SJCRH30 (cell line): Measurements from ENCODE around the gene RPS2. TPM values are rescaled to one million over a fixed set of nuclear protein-coding genes. Genes with fewer than 3 reads are reported as not detected.

ENCODE experiments used
- DNase-seq, 2 experiments: peaks; one replicate each; pipeline ENCODE4 v3.0.0-alpha.2; 2015 to 2020
- H3K27ac ChIP-seq: fragments of 250-450 bp; sonication (Bioruptor Pico); 2 replicates; pipeline ENCODE4 v1.5.1; 2020; ENCODE audit warnings: mild to moderate bottlenecking, moderate library complexity
- H3K27me3 ChIP-seq: fragments of 250-450 bp; sonication (Bioruptor Pico); 2 replicates; pipeline ENCODE4 v1.5.1; 2020; ENCODE audit warnings: mild to moderate bottlenecking, moderate library complexity
- H3K36me3 ChIP-seq: fragments of 250-450 bp; sonication (Bioruptor Pico); 2 replicates; pipeline ENCODE4 v1.5.1; 2020; ENCODE audit warnings: mild to moderate bottlenecking, moderate library complexity
- H3K4me1 ChIP-seq: fragments of 250-450 bp; sonication (Bioruptor Pico); 2 replicates; pipeline ENCODE4 v1.5.1; 2020; ENCODE audit warnings: mild to moderate bottlenecking, moderate library complexity
- H3K4me3 ChIP-seq: fragments of 250-450 bp; sonication (Bioruptor Pico); 2 replicates; pipeline ENCODE4 v1.5.1; 2020; ENCODE audit warnings: mild to moderate bottlenecking, moderate library complexity
- H3K9me3 ChIP-seq: fragments of 250-450 bp; sonication (Bioruptor Pico); replicated peaks from 2 replicates; pipeline ENCODE4 v1.5.1; 2020; ENCODE audit warnings: mild to moderate bottlenecking, moderate library complexity
- total RNA-seq: library from RNA; depleted of rRNA; stranded (reverse); fragments of >200 nt; shearing (Covaris generic); gene quantifications from 2 replicates; pipeline ENCODE4 v1.2.3, GENCODE V29; 2014

The RPS2 gene
- total RNA-seq, 1 experiment from 2014 or later: 4,417 TPM

DNA sequence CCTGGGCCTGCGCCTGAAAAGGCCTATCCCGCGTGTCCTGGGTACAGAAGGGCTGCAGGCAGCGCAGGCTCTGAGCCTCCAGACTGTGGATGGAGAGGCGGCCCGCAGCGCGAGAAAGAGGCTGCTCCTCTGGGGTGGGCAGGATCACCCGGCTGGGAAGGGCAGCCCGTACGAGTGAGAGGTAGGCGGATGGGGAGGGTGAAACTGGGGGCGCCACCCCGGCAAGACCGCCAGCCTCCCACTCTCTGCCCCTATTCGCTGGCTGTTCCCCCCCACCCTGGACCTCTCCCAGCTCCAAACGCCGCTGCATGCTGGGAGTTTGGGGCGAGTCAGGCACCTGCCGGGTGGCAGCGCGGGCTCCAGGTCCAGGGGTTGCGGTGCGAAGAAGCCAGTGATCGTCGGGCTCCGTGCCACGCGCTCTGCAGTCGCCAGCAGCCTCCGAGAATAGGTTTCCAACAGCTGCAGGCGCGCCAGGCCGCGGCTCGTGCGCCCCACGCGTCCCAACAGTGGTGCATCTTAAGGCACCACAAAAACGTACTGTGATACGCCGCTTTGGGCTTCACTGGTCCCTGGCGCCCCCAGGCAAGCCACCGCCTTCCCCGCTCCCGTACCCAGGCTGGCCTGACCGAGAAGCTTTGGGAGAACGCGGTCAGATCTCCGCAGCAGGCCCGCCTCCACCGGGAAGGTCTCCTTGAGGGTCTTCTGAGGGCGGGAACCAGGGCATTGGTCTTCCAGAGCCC is 15.6 kb upstream of the RPS2 start:
- Histone ChIP-seq H3K4me3 (no peak overlapping the region), H3K27me3 (no peaks in the 10 kb centered on the region), H3K4me1 (peaks cover 30% of the 10 kb centered on the region), H3K9me3 (no peaks in the 10 kb centered on the region), H3K36me3 (peaks cover 37% of the 10 kb centered on the region), H3K27ac (no peak overlapping the region)
- no peak for DNase-seq

DNA sequence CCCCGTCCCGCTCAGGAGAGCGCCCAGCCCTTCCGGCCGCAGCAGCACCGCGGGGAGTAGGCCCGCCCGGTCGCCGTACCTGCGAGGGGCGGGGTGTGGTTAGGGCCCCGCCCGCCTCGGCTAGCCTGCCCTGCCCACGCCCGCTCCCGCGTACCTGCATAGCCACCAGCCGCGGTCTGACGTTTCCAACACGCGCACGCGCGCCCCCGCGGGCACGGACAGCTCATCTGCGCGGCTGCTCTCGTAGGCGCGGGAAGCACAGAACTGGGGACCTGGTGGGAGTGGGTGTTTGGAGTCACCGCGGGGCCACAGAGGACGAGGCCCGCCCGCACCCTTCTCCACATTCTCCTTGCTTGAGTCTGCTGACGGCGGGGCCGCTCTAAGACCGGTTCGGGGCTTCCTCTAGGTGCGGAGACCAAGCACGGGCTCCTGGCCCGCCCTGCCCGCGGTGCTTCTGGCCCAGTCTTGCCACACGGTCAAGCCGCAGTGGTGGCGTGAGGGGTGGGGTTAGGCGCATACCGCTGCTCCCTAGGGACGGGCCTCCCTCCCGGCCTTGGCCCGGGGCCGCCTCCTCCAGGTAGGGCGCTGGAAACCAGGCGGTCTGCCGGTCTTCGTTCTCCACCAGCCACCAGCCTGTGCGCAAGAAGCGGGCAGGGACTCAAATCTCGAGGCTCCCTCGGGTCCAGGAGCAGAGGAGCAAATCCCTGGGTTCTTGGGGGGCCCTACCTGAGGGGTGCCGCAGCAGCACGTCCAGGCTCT is 14.8 kb upstream of the RPS2 start:
- H3K9me3 ChIP-seq: no peaks in the 10 kb centered on the region
- no peak overlapping the region for H3K27ac ChIP-seq
- H3K4me1 ChIP-seq: peaks cover 30% of the 10 kb centered on the region
- DNase-seq: no peak
- no peaks in the 10 kb centered on the region for H3K27me3 ChIP-seq
- peaks cover 37% of the 10 kb centered on the region for H3K36me3 ChIP-seq
- no peak overlapping the region for H3K4me3 ChIP-seq

DNA sequence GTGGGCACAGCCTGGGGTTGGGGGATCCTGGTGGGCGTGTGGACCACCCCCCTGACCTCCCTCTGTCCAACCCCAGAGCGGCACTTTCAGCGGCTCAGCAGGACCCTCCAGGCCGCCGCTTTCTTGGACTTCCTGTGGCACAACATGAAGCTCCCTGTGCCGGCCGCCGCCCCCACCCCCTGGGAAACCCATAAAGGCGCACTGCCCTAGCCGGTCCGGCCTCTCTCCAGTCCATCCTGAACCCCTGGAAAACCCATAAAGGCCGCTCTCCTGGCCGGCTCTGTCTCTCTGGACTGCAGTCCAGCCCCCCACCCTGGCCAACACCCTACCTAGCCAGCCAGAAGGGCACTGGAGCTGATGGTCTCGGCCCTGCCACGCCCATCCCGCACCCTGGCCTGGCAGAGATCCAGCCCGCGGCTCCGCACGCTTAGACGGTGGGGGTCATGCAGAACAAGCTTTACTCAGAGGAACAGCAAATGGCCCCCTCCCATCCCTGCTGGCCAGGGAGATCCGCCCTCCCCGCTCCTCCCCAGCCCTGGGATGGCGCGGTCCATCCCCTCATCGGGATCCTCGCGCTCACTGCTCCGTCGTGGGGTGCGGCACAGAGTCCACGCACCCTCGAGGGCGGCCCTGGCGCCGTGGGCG is 14.0 kb upstream of the RPS2 start:
- Histone ChIP-seq H3K4me1 (peaks cover 34% of the 10 kb centered on the region), H3K9me3 (no peaks in the 10 kb centered on the region), H3K36me3 (peaks cover 37% of the 10 kb centered on the region), H3K4me3 (no peak overlapping the region), H3K27me3 (no peaks in the 10 kb centered on the region), H3K27ac (no peak overlapping the region)
- no peak for DNase-seq

DNA sequence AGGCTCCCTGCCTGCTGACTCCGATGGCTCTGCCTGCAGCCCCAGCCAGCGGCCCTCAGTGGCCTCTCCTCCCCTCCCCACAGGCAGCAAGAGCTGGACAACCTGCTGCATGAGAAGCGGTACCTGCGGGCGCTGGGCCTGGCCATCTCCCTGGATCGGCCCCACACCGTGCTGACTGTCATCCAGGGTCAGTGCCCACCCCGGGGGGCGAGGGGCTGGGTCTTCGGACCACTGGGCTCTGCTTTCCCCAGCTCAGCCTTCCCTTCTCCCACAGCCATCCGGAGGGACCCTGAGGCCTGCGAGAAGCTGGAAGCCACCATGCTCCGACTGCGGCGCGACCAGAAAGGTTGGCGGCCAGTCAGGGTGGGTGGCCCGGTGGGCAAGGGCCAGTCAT is 13.2 kb upstream of the RPS2 start:
- H3K27me3 ChIP-seq: no peaks in the 10 kb centered on the region
- peaks cover 32% of the 10 kb centered on the region for H3K4me1 ChIP-seq
- H3K27ac ChIP-seq: no peak overlapping the region
- H3K36me3 ChIP-seq: peaks cover 37% of the 10 kb centered on the region
- H3K4me3 ChIP-seq: no peak overlapping the region
- H3K9me3 ChIP-seq: no peaks in the 10 kb centered on the region
- no peak for DNase-seq

DNA sequence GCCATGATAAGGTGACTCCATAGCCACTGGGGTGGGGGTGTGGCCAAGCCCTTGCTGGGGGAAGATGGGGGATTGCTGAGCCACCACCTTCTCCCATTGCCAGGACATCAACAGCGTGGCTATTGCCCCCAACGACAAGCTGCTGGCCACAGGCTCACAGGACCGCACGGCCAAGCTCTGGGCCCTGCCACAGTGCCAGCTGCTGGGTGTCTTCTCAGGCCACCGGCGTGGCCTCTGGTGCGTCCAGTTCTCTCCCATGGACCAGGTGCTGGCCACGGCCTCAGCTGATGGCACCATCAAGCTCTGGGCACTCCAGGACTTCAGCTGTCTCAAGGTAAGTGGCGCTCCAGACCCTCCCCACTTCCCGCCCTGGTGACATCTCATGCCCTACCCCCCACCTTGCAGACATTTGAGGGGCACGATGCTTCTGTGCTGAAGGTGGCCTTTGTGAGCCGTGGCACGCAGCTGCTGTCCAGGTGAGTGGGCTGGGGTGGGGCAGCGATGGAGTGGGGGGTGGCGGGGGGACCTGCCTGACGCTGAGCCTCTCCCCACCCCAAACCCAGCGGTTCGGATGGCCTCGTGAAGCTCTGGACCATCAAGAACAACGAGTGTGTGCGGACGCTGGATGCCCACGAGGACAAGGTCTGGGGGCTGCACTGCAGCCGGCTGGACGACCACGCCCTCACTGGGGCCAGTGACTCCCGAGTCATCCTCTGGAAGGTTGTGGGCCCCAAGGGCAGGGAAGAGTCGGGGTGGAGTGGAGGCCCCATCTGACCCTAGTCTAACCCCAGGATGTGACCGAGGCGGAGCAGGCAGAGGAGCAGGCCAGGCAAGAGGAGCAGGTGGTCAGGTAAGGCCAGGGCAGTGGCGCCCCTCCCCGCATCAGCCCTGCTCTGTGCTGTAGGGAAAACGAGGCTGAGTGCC is 12.6 kb upstream of the RPS2 start:
- DNase-seq: no peak
- H3K27me3 ChIP-seq: no peaks in the 10 kb centered on the region
- H3K27ac ChIP-seq: no peak overlapping the region
- H3K4me3 ChIP-seq: no peak overlapping the region
- peaks cover 37% of the 10 kb centered on the region for H3K36me3 ChIP-seq
- H3K9me3 ChIP-seq: no peaks in the 10 kb centered on the region
- peaks cover 26% of the 10 kb centered on the region for H3K4me1 ChIP-seq

DNA sequence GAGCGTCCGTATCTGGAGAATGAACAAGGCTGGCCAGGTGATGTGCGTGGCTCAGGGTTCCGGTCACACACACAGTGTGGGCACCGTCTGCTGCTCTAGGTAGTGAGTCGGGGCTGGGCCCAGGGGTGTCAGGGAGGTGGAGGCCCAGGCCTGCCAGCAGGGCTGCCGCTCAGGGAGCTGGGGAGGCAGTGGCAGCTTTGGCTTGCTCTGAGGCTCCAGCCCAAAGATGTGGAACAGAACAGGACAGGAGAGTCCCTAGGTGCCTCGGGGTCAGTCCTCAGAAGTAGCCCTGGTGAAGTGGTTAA is 11.5 kb upstream of the RPS2 start:
- Histone ChIP-seq H3K27me3 (no peaks in the 10 kb centered on the region), H3K27ac (no peak overlapping the region), H3K9me3 (no peaks in the 10 kb centered on the region), H3K36me3 (peaks cover 37% of the 10 kb centered on the region), H3K4me3 (no peak overlapping the region), H3K4me1 (peaks cover 17% of the 10 kb centered on the region)
- DNase-seq: no peak

DNA sequence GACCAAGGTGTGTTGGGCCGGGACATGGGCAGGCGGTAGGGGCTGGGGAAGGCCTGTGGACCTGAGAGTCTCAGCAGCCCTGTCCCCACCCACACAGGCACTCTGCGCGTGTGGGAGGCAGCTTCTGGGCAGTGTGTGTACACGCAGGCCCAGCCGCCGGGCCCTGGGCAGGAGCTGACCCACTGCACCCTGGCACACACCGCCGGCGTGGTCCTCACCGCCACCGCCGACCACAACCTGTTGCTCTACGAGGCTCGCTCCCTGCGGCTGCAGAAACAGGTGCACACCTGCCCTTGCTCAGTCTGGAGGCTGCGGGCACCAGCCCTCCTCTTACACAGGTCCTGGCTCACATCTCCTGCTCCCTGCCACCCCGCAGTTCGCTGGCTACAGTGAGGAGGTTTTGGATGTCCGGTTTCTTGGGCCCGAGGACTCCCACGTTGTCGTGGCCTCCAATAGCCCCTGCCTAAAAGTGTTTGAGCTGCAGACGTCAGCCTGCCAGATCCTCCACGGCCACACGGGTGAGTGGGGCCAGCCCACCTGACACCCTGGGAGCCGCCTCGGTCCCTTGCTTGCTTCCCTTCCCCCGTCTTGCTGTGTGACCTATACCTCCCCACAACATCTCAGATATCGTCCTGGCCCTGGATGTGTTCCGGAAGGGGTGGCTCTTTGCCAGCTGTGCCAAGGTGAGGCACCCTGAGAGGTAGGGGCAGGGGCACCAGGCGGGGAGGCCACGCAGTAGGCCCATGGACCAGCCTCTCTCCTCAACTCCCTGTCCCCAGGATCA is 11.0 kb upstream of the RPS2 start:
- Histone ChIP-seq H3K4me3 (no peak overlapping the region), H3K36me3 (peaks cover 37% of the 10 kb centered on the region), H3K9me3 (no peaks in the 10 kb centered on the region), H3K27me3 (no peaks in the 10 kb centered on the region), H3K27ac (no peak overlapping the region), H3K4me1 (peaks cover 11% of the 10 kb centered on the region; the same call in 1 of the 2 replicates)
- DNase-seq: no peak

DNA sequence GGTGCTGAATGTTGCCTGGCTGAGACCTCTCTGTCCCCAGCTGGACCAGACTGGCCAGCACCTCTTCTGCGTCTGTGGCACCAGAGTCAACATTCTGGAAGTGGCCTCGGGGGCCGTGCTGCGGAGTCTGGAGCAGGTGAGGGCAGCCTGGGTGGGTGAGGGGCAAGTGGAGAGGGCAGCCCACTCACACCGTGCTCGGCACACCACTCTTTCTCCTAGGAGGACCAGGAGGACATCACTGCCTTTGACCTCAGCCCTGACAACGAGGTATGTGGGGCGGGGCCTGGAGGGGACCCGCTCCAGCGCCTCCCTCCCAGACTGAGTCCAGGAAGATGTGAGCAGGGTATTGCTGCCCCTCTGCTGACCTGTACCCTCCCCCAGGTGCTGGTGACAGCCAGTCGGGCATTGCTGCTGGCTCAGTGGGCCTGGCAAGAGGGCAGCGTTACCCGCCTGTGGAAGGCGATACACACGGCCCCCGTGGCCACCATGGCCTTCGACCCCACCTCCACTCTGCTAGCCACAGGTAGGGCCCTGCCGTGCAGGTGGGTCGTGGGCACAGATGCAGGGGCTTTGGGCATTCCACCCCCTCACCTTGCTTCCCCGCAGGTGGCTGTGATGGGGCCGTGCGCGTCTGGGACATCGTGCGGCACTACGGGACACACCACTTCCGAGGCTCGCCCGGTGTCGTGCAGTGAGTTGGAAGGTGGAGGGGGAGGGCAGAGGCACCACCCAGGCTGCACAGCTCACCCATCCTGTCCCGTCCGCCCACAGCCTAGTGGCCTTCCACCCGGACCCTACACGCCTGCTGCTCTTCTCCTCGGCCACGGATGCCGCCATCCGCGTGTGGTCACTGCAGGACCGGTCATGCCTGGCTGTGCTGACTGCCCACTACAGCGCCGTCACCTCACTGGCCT is 9.8 kb upstream of the RPS2 start:
- Histone ChIP-seq H3K4me3 (no peak overlapping the region), H3K9me3 (no peaks in the 10 kb centered on the region), H3K27ac (no peak overlapping the region), H3K36me3 (peaks cover 32% of the 10 kb centered on the region), H3K27me3 (no peaks in the 10 kb centered on the region), H3K4me1 (peaks cover 8% of the 10 kb centered on the region; the same call in 1 of the 2 replicates)
- no peak for DNase-seq

DNA sequence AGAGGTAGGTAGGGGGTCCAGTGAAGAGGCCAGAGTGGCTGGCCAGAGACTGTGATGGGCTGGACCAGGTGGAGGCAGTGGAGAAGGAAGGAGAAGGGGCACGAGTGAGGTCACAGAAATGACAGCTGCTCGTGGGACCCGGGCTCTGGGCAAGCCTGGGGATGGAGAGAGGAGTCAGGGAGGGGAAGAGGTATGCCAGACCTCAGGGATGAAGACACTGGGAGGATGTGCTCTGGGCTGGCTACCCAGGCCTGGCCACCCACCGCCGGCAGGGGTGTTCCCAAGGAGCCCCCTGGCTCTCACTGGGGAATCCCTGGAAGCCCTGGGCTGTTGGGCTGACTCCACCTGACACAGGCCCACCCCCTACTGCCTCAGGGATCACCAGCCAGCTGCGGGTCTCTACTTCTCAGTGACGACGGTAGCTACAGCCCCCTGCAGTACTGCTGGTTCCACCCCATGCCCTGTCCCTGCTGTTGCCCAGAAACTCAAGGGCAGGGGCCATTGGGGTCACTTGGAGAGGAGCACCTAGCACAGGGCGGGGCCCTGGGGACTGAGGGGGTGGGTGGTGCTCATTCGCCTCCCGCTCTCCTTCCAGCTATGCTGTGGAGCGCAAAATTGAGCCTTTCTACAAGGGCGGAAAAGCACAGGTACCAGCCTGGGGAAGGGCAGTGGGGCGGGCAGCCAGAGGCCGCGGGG is 9.0 kb upstream of the RPS2 start:
- H3K27ac ChIP-seq: peak overlapping the region; percentile 46
- H3K27me3 ChIP-seq: no peaks in the 10 kb centered on the region
- H3K36me3 ChIP-seq: peaks cover 29% of the 10 kb centered on the region
- peaks cover 8% of the 10 kb centered on the region; the same call in 1 of the 2 replicates for H3K4me1 ChIP-seq
- peak; percentile 72 to 73 for DNase-seq
- peak overlapping the region; percentile 89 for H3K4me3 ChIP-seq
- H3K9me3 ChIP-seq: no peaks in the 10 kb centered on the region

DNA sequence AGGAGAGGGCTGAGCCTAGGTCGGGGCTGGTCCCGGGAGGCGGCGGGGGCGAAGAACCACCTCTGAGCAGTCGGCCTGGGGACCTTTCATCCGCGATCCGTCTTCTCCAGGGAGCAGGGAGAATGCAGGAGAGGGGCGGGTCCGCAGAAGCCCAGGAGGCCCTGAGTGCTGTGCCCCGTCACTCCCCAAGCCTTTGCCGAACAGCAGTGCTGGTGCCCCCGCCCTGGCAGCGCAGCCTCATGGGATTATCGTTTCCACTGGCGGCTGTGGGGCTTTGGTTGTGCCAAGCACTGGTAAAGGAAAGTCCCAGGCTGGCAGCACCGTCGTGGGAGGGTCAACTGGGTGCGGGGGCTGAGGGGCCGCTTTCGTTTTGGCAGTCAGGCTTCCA is 7.9 kb upstream of the RPS2 start:
- Histone ChIP-seq H3K4me3 (peak overlapping the region; percentile 89), H3K27ac (peak overlapping the region; percentile 46), H3K4me1 (peaks cover 8% of the 10 kb centered on the region; the same call in 1 of the 2 replicates), H3K27me3 (no peaks in the 10 kb centered on the region), H3K9me3 (no peaks in the 10 kb centered on the region), H3K36me3 (peaks cover 17% of the 10 kb centered on the region)
- no peak for DNase-seq

DNA sequence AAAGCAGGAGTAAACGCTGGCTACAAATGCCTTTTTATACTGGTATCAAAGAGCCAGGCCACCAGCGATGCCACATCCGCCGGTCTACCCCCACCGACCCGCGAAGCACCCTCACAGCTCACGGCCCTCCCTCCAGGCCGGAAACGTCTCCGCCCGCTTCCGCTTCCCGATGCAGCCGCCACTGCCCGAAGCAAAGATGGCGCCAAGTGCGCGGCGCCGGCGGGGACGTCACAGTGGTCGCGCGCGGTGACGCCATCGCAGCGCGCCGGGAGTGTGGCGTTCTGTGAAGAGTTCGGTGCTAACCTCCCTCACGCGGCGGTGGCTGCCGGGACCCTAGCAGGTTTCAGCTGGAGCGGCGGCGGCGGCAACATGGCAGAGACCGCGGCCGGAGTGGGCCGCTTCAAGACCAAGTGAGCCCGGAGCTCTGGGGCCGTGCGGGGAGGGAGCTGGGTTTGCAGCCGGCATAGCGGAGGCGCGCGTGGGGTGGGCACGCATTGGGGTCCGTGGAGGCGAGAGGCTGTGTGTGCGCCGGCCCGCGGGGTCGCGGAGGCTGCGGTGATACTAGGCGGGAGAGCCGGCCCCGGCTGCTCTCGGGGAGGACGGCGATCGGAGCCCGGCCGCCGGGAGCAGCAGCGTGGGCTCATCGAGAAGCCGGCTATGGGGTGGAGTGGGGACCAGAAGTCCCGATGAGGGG is 7.3 kb upstream of the RPS2 start, which contains the start of gene TBL3:
TBL3 (plus strand) TSS at position 258 of the 694 bp plus-strand sequence; CDS start at position 370, 112 bp downstream.
- peak; percentile 93 to 95 for DNase-seq
- peaks cover 8% of the 10 kb centered on the region; the same call in 1 of the 2 replicates for H3K4me1 ChIP-seq
- H3K4me3 ChIP-seq: peak within 1 kb of the TSS; percentile 89
- peak within 1 kb of the TSS; percentile 46 for H3K27ac ChIP-seq
- H3K27me3 ChIP-seq: no peaks in the 10 kb centered on the region
- H3K9me3 ChIP-seq: no peaks in the 10 kb centered on the region
- peaks cover 14% of the 10 kb centered on the region for H3K36me3 ChIP-seq
